IMR-90 (cell line): Measurements from ENCODE around the gene MCUR1. TPM values are rescaled to one million over a fixed set of nuclear protein-coding genes. Genes with fewer than 3 reads are reported as not detected.

Experiments
- ATAC-seq: fragments of 200-7000 bp; cut with Tn5 transposase; 2 replicates; pipeline ENCODE4 v1.9.1; 2020; ENCODE audit warnings: low read depth, mild to moderate bottlenecking, moderate library complexity
- BruUV-seq: library from RNA; stranded (reverse); fragments of 400-500 nt; replicated peaks from 2 replicates; lab custom pipeline; 2021; lab: Mats Ljungman, UMichigan
- CTCF ChIA-PET: fragments of 300-600 bp; formaldehyde crosslinking; extraction: SDS; loops from one replicate; lab custom pipeline; 2021; ENCODE audit warnings: antibody characterized with exemption; lab: Yijun Ruan, JAX
- POLR2A ChIA-PET: fragments of 300-600 bp; sonication (Branson Sonifier 250); formaldehyde crosslinking; loops from one replicate; lab custom pipeline; 2022; ENCODE audit warnings: antibody characterized with exemption; ENCODE audit not compliant: unreplicated experiment; lab: Charles Lee
- DNase-seq: peaks from one replicate; pipeline ENCODE4 v3.0.0; 2013
- H2AFZ ChIP-seq: replicated peaks from 2 replicates; pipeline ENCODE3; 2013; ENCODE audit warnings: low read length, mild to moderate bottlenecking; ENCODE audit not compliant: poor library complexity
- H2AK5ac ChIP-seq: 2 replicates; pipeline ENCODE4 v1.6.1; 2013; ENCODE audit warnings: low read depth, low read length, inconsistent platforms
- H2AK9ac ChIP-seq: replicated peaks from 2 replicates; pipeline ENCODE3; 2013; ENCODE audit warnings: mild to moderate bottlenecking, low read depth, low read length, moderate library complexity; ENCODE audit not compliant: poor library complexity
- H2BK120ac ChIP-seq: 2 replicates; pipeline ENCODE4 v1.6.1; 2013; ENCODE audit warnings: low read depth, low read length, inconsistent platforms
- H2BK15ac ChIP-seq: 3 replicates; pipeline ENCODE4 v1.6.1; 2013; ENCODE audit warnings: low read depth, low read length, inconsistent platforms
- H2BK20ac ChIP-seq: 2 replicates; pipeline ENCODE4 v1.6.1; 2013; ENCODE audit warnings: low read depth, mild to moderate bottlenecking, inconsistent platforms, low read length, moderate library complexity
- H2BK5ac ChIP-seq: 2 replicates; pipeline ENCODE4 v1.6.1; 2013; ENCODE audit warnings: mild to moderate bottlenecking, low read depth, low read length, inconsistent platforms; ENCODE audit not compliant: poor library complexity, severe bottlenecking
- H3K14ac ChIP-seq: replicated peaks from 2 replicates; pipeline ENCODE4 v1.6.1; 2013; ENCODE audit warnings: low read depth, low read length, inconsistent platforms
- H3K18ac ChIP-seq: 2 replicates; pipeline ENCODE4 v1.6.1; 2013; ENCODE audit warnings: low read depth, low read length, control low read depth
- H3K23ac ChIP-seq: 2 replicates; pipeline ENCODE4 v1.6.1; 2013; ENCODE audit warnings: low read depth, low read length, inconsistent platforms
- H3K27ac ChIP-seq: 2 replicates; pipeline ENCODE4 v1.5.1; 2013; ENCODE audit warnings: mild to moderate bottlenecking, control low read depth, low read length; ENCODE audit not compliant: insufficient read depth
- H3K27me3 ChIP-seq: 2 replicates; pipeline ENCODE4 v1.6.1; 2013; ENCODE audit warnings: low read length; ENCODE audit not compliant: control insufficient read depth, insufficient read depth
- H3K36me3 ChIP-seq: 2 replicates; pipeline ENCODE4 v1.6.1; 2013; ENCODE audit warnings: low read length, mixed read lengths; ENCODE audit not compliant: control insufficient read depth, insufficient read depth
- H3K4ac ChIP-seq: 2 replicates; pipeline ENCODE4 v1.6.1; 2013; ENCODE audit warnings: low read depth, low read length, inconsistent platforms
- H3K4me1 ChIP-seq: 2 replicates; pipeline ENCODE4 v1.6.1; 2013; ENCODE audit warnings: low read length, mixed read lengths; ENCODE audit not compliant: control insufficient read depth, insufficient read depth
- H3K4me2 ChIP-seq: 2 replicates; pipeline ENCODE4 v1.6.1; 2013; ENCODE audit warnings: low read depth, mild to moderate bottlenecking, control low read depth, low read length, moderate library complexity
- H3K4me3 ChIP-seq: 2 replicates; pipeline ENCODE4 v1.5.1; 2013; ENCODE audit warnings: low read depth, mild to moderate bottlenecking, control low read depth, low read length, moderate library complexity; ENCODE audit not compliant: insufficient read depth
- H3K56ac ChIP-seq: 2 replicates; pipeline ENCODE4 v1.6.1; 2013; ENCODE audit warnings: low read length, inconsistent platforms; ENCODE audit not compliant: insufficient read depth; ENCODE audit errors: extremely low read depth
- H3K79me1 ChIP-seq, 2 experiments: 2 replicates each; pipeline ENCODE4 v1.6.1; 2013; ENCODE audit warnings: low read length in 2 of 2, inconsistent platforms in 1 of 2, low read depth in 1 of 2
- H3K9ac ChIP-seq: 2 replicates; pipeline ENCODE4 v1.6.1; 2013; ENCODE audit warnings: low read depth, low read length, control low read depth
- H3K9me1 ChIP-seq: 2 replicates; pipeline ENCODE4 v1.6.1; 2013; ENCODE audit warnings: low read length, inconsistent platforms; ENCODE audit not compliant: insufficient read depth
- H3K9me3 ChIP-seq: 2 replicates; pipeline ENCODE4 v1.6.1; 2013; ENCODE audit warnings: low read length; ENCODE audit not compliant: control insufficient read depth, insufficient read depth
- H4K20me1 ChIP-seq: 2 replicates; pipeline ENCODE4 v1.6.1; 2013; ENCODE audit warnings: low read length, inconsistent platforms; ENCODE audit not compliant: insufficient read depth
- H4K5ac ChIP-seq: 2 replicates; pipeline ENCODE4 v1.6.1; 2013; ENCODE audit warnings: mild to moderate bottlenecking, low read depth, low read length, control low read depth
- H4K8ac ChIP-seq, 2 experiments: 2 replicates each; pipeline ENCODE4 v1.6.1; 2013; ENCODE audit warnings: low read depth in 2 of 2, low read length in 2 of 2, control low read depth in 1 of 2, inconsistent platforms in 1 of 2
- H4K91ac ChIP-seq: 2 replicates; pipeline ENCODE4 v1.6.1; 2013; ENCODE audit warnings: low read depth, low read length, inconsistent platforms; ENCODE audit not compliant: insufficient read depth
- BHLHE40 ChIP-seq: fragments of 150-350 bp; IDR thresholded peaks from 2 replicates; pipeline ENCODE4 v1.6.1; 2016; ENCODE audit warnings: mild to moderate bottlenecking, low read depth, low read length
- CEBPB ChIP-seq: IDR thresholded peaks from 2 replicates; pipeline ENCODE4 v1.6.1; 2012; ENCODE audit warnings: low read depth, low read length, improper control_type of control experiment
- CHD1 ChIP-seq: IDR thresholded peaks from 2 replicates; pipeline ENCODE4 v1.6.1; 2012; ENCODE audit warnings: low read depth, low read length, improper control_type of control experiment
- CTCF ChIP-seq: conservative IDR thresholded peaks from 2 replicates; pipeline ENCODE4 v1.5.1; 2012; ENCODE audit warnings: mild to moderate bottlenecking, low read depth, low read length, improper control_type of control experiment
- ELK1 ChIP-seq: fragments of 150-350 bp; IDR thresholded peaks from 2 replicates; pipeline ENCODE4 v1.6.1; 2016; ENCODE audit warnings: low read depth, mild to moderate bottlenecking, low read length, moderate library complexity, borderline replicate concordance
- FOS ChIP-seq: fragments of 150-350 bp; IDR thresholded peaks from 2 replicates; pipeline ENCODE4 v1.6.1; 2016; ENCODE audit warnings: low read depth, low read length
- MAFK ChIP-seq: IDR thresholded peaks from 2 replicates; pipeline ENCODE4 v1.6.1; 2012; ENCODE audit warnings: low read depth, low read length, improper control_type of control experiment
- MAZ ChIP-seq: IDR thresholded peaks from 2 replicates; pipeline ENCODE4 v1.6.1; 2012; ENCODE audit warnings: low read depth, mild to moderate bottlenecking, low read length, improper control_type of control experiment, moderate library complexity, borderline replicate concordance
- MXI1 ChIP-seq: IDR thresholded peaks from 2 replicates; pipeline ENCODE4 v1.6.1; 2012; ENCODE audit warnings: low read depth, mild to moderate bottlenecking, low read length, moderate library complexity, borderline replicate concordance
- NFE2L2 ChIP-seq: fragments of 150-350 bp; IDR thresholded peaks from 2 replicates; pipeline ENCODE4 v1.6.1; 2016; ENCODE audit warnings: low read depth, mild to moderate bottlenecking, low read length
- POLR2A ChIP-seq: IDR thresholded peaks from 2 replicates; pipeline ENCODE4 v1.6.1; 2012; ENCODE audit warnings: mild to moderate bottlenecking, low read depth, low read length
- RAD21 ChIP-seq: IDR thresholded peaks from 2 replicates; pipeline ENCODE4 v1.6.1; 2012; ENCODE audit warnings: low read length, improper control_type of control experiment
- RCOR1 ChIP-seq: IDR thresholded peaks from 2 replicates; pipeline ENCODE4 v1.6.1; 2012; ENCODE audit warnings: mild to moderate bottlenecking, low read length, improper control_type of control experiment; ENCODE audit not compliant: insufficient replicate concordance
- RFX5 ChIP-seq: IDR thresholded peaks from 2 replicates; pipeline ENCODE4 v1.8.0; 2012; ENCODE audit warnings: low read depth, mild to moderate bottlenecking, low read length, moderate library complexity
- SMC3 ChIP-seq: fragments of 150-350 bp; IDR thresholded peaks from 2 replicates; pipeline ENCODE4 v1.6.1; 2016; ENCODE audit warnings: low read depth, mild to moderate bottlenecking, antibody characterized with exemption, low read length, moderate library complexity
- WGBS, 2 experiments: methylation state at CpG; one replicate each; pipeline versions ENCODE4 v1.1.5 to v1.1.7; 2013; ENCODE audit warnings: missing lambda C conversion rate in 2 of 2; ENCODE audit not compliant: insufficient read length in 1 of 2; ENCODE audit errors: extremely low coverage in 2 of 2; 5-methylcytosine and 5-hydroxymethylcytosine counted together
- dilution Hi-C: fragments of 300-500 bp; cut with HindIII; formaldehyde crosslinking; loops from one replicate; pipeline ENCODE4 v1.14.3; 2018; ENCODE audit warnings: low sequenced_read_pairs; ENCODE audit not compliant: unreplicated experiment
- in situ Hi-C: fragments of 300-500 bp; cut with MboI; formaldehyde crosslinking; loops from 3 replicates; pipeline ENCODE4 v1.14.3; 2019; ENCODE audit warnings: low sequenced_read_pairs, inconsistent platforms, mixed read lengths
- intact Hi-C: fragments of 100-400 bp; cut with micrococcal nuclease; formaldehyde crosslinking; loops from 2 replicates; pipeline ENCODE4 v1.10.0; 2022
- polyA plus RNA-seq, 3 experiments: library from polyadenylated mRNA; depleted of rRNA; stranded (reverse); fragments of >200 nt; gene quantifications; 2 replicates each; pipeline ENCODE4 v1.2.3, GENCODE V29; 2012; ENCODE audit warnings: low replicate concordance in 1 of 3
- total RNA-seq: library from RNA; depleted of rRNA; stranded (reverse); fragments of >200 nt; gene quantifications from 2 replicates; pipeline ENCODE4 v1.2.3, GENCODE V29; 2012
- TF ChIP-seq, protein P1 (sequence below): fragments of 150-350 bp; IDR thresholded peaks from 2 replicates; pipeline ENCODE4 v1.6.1; 2017; ENCODE audit warnings: mild to moderate bottlenecking, antibody characterized with exemption, low read length, low read depth

Gene MCUR1
- total and polyA plus RNA-seq, 2 of the 4 experiments (the other 2 are of a cell fraction), result 4.1 to 6.5 TPM

DNA sequence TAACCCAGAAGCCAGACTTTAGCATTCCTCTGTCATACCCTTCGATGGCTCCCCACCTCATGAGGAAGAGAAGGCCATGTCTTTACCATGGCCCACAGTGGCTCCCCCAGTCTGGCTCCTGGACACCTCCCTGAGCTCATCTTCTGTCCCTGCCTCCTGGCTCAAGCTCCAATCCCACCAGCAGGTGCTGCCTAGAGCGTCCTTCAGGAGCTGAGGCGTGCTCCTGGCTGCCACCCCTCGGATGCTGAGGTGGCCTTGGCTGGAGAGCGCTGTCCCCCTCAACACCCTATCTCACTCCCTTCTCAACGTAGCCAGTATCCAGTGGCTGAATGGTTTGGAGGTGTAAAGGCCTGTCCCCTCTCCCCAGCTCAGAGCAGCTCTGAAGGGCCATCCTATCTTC lies 55.3 kb downstream of the MCUR1 start:
- H4K20me1 ChIP-seq, result no peaks in the 10 kb centered on the region
- no peak overlapping the region for H2AK9ac ChIP-seq
- CTCF ChIA-PET, result no interaction called here
- H2AFZ ChIP-seq, result no peak overlapping the region
- POLR2A ChIA-PET, result no interaction called here
- no peak overlapping the region for H4K5ac ChIP-seq
- no peak overlapping the region for H3K18ac ChIP-seq
- H2BK20ac ChIP-seq, result no peak overlapping the region
- H3K9me3 ChIP-seq, result no peaks in the 10 kb centered on the region
- DNase-seq, result no peak
- in situ Hi-C loops (no loop called here), intact Hi-C loops (no loop called here), dilution Hi-C loops (no loop called here)
- no peaks in the 10 kb centered on the region for H3K79me1 ChIP-seq
- H3K27me3 ChIP-seq, result peaks cover 2% of the 10 kb centered on the region; the same call in 1 of the 2 replicates
- H3K4ac ChIP-seq, result no peak overlapping the region
- H3K56ac ChIP-seq, result no peak overlapping the region
- no TSS peak for BruUV-seq
- H3K9me1 ChIP-seq, result no peaks in the 10 kb centered on the region
- TF ChIP-seq, protein P1, sequence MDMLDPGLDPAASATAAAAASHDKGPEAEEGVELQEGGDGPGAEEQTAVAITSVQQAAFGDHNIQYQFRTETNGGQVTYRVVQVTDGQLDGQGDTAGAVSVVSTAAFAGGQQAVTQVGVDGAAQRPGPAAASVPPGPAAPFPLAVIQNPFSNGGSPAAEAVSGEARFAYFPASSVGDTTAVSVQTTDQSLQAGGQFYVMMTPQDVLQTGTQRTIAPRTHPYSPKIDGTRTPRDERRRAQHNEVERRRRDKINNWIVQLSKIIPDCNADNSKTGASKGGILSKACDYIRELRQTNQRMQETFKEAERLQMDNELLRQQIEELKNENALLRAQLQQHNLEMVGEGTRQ, result no peak
- TF ChIP-seq MXI1 (no peak), POLR2A (no peak), RAD21 (no peak), MAZ (no peak), MAFK (no peak), CHD1 (no peak), RCOR1 (no peak), CTCF (no peak), SMC3 (no peak), CEBPB (no peak), BHLHE40 (no peak), FOS (no peak), ELK1 (no peak), RFX5 (no peak), NFE2L2 (no peak)
- no peak overlapping the region for H3K9ac ChIP-seq
- no peak overlapping the region for H3K23ac ChIP-seq
- ATAC-seq, result no peak
- H4K91ac ChIP-seq, result no peak overlapping the region
- no peak overlapping the region for H3K4me3 ChIP-seq
- H3K27ac ChIP-seq, result no peak overlapping the region
- H2BK5ac ChIP-seq, result no peak overlapping the region
- H3K36me3 ChIP-seq, result no peaks in the 10 kb centered on the region
- no peak overlapping the region for H2AK5ac ChIP-seq
- H2BK15ac ChIP-seq, result no peak overlapping the region
- H3K4me2 ChIP-seq, result no peak overlapping the region
- no peak overlapping the region for H2BK120ac ChIP-seq
- H3K14ac ChIP-seq, result no peak overlapping the region
- peaks cover 2% of the 10 kb centered on the region; the same call in 1 of the 2 replicates for H3K4me1 ChIP-seq
- no peak overlapping the region for H4K8ac ChIP-seq
- WGBS, 2 experiments, result no CpG with 5 or more reads among the region's 6 CpGs
